GM21526 (cell line): Measurements from ENCODE around the gene RBMS2.
"Not testable (repeated sequence)": the region's sequence is repeated elsewhere in the genome, so short reads cannot be mapped to it uniquely, and the experiment has no call there.

Source experiments
- ATAC-seq: cut with Tn5 transposase; IDR thresholded peaks from one replicate; pipeline ENCODE4 v1.9.1; 2021; ENCODE audit warnings: moderate library complexity; ENCODE audit not compliant: unreplicated experiment, low FRiP score

Gene RBMS2

GRCh38 chr12:56521590-56522371 is at the start of gene RBMS2:
Gene RBMS2, plus strand, starts transcription at chr12:56521820. Its CDS starts 204 bp downstream, at chr12:56522024.
- ATAC-seq: no peak

GRCh38 chr12:56474389-56474788 is 47.2 kb upstream of the RBMS2 start:
- no peak for ATAC-seq

- ATAC-seq: no peak
Measured at GRCh38 chr12:56476143-56476542, 45.5 kb upstream of the RBMS2 start.

- no peak for ATAC-seq
Measured at GRCh38 chr12:56476972-56477432, 44.6 kb upstream of the RBMS2 start.

- ATAC-seq: no peak
Measured at GRCh38 chr12:56477521-56478225, 43.9 kb upstream of the RBMS2 start.

- no peak for ATAC-seq
Measured at GRCh38 chr12:56479625-56480024, 42.0 kb upstream of the RBMS2 start.

- no peak for ATAC-seq
Measured at GRCh38 chr12:56484566-56484965, 37.1 kb upstream of the RBMS2 start.

GRCh38 chr12:56486694-56487093 is 34.9 kb upstream of the RBMS2 start:
- no peak for ATAC-seq

- ATAC-seq: peak; percentile 25
Measured at GRCh38 chr12:56487448-56488040, 34.1 kb upstream of the RBMS2 start.

GRCh38 chr12:56488041-56488955 is 33.3 kb upstream of the RBMS2 start, which contains the start of gene GLS2:
Gene GLS2, minus strand, starts transcription at chr12:56488161. Its CDS starts 43 bp downstream, at chr12:56488118.
- ATAC-seq: peak; percentile 73

- no peak for ATAC-seq
Measured at GRCh38 chr12:56490360-56490759, 31.3 kb upstream of the RBMS2 start.

GRCh38 chr12:56493409-56494105 is 28.1 kb upstream of the RBMS2 start:
- ATAC-seq: not testable (repeated sequence)

- ATAC-seq: not testable (repeated sequence)
Measured at GRCh38 chr12:56494106-56494415, 27.6 kb upstream of the RBMS2 start.

GRCh38 chr12:56494481-56494880 is 27.1 kb upstream of the RBMS2 start:
- not testable (repeated sequence) for ATAC-seq

- not testable (repeated sequence) for ATAC-seq
Measured at GRCh38 chr12:56496704-56497103, 24.9 kb upstream of the RBMS2 start.

- ATAC-seq: not testable (repeated sequence)
Measured at GRCh38 chr12:56498126-56498902, 23.3 kb upstream of the RBMS2 start.

GRCh38 chr12:56499452-56499851 is 22.2 kb upstream of the RBMS2 start:
- not testable (repeated sequence) for ATAC-seq

- not testable (repeated sequence) for ATAC-seq
Measured at GRCh38 chr12:56499879-56500278, 21.7 kb upstream of the RBMS2 start.

- ATAC-seq: no peak
Measured at GRCh38 chr12:56510786-56511185, 10.8 kb upstream of the RBMS2 start.
